Astrocyte (in vitro differentiated cells and primary cell): ENCODE data around the gene BRINP1. TPM values are rescaled to one million over a fixed set of nuclear protein-coding genes. Genes with fewer than 3 reads are reported as not detected.
A peak's percentile ranks its signal among the peaks of the same experiment; 100 is the strongest.

Source experiments
- DNase-seq: peaks from one replicate; pipeline ENCODE4 v3.0.0-alpha.2; 2010; ENCODE audit warnings: low read depth
- FAIRE-seq: peaks from 2 replicates; lab custom pipeline; 2011; peaks lifted over from hg19 to GRCh38; lab: Jason Lieb, UNC
- H2AFZ ChIP-seq: 2 replicates; pipeline ENCODE4 v1.6.0; 2012; ENCODE audit warnings: low read depth, low read length, inconsistent platforms
- H3K27ac ChIP-seq: 2 replicates; pipeline ENCODE4 v1.5.1; 2011; ENCODE audit warnings: low read depth, low read length, inconsistent platforms
- H3K27me3 ChIP-seq: 2 replicates; pipeline ENCODE4 v1.6.0; 2011; ENCODE audit warnings: low read length, inconsistent platforms; ENCODE audit not compliant: insufficient read depth
- H3K36me3 ChIP-seq: 2 replicates; pipeline ENCODE4 v1.5.1; 2011; ENCODE audit warnings: low read length, inconsistent platforms; ENCODE audit not compliant: insufficient read depth
- H3K4me1 ChIP-seq: 2 replicates; pipeline ENCODE4 v1.5.1; 2011; ENCODE audit warnings: low read length, inconsistent platforms; ENCODE audit not compliant: insufficient read depth
- H3K4me2 ChIP-seq: 2 replicates; pipeline ENCODE4 v1.6.0; 2012; ENCODE audit warnings: low read length, inconsistent platforms
- H3K4me3 ChIP-seq: 2 replicates; pipeline ENCODE4 v1.5.1; 2011; ENCODE audit warnings: low read depth, mild to moderate bottlenecking, low read length, inconsistent platforms; ENCODE audit not compliant: insufficient read depth
- H3K79me2 ChIP-seq: 2 replicates; pipeline ENCODE4 v1.6.0; 2012; ENCODE audit warnings: mild to moderate bottlenecking, low read length, inconsistent platforms; ENCODE audit not compliant: insufficient read depth
- H3K9ac ChIP-seq: 2 replicates; pipeline ENCODE4 v1.6.0; 2012; ENCODE audit warnings: mild to moderate bottlenecking, low read length, inconsistent platforms
- H3K9me3 ChIP-seq: 2 replicates; pipeline ENCODE4 v1.5.1; 2012; ENCODE audit warnings: low read depth, mild to moderate bottlenecking, low read length, inconsistent platforms; ENCODE audit not compliant: insufficient read depth
- H4K20me1 ChIP-seq: 2 replicates; pipeline ENCODE4 v1.6.0; 2012; ENCODE audit warnings: low read length, inconsistent platforms; ENCODE audit not compliant: insufficient read depth
- H3K27ac Mint-ChIP-seq: one replicate; pipeline ENCODE4 v1.8.0; 2021; ENCODE audit warnings: mild to moderate bottlenecking, mixed read lengths; ENCODE audit not compliant: unreplicated experiment
- H3K27me3 Mint-ChIP-seq: one replicate; pipeline ENCODE4 v1.8.0; 2021; ENCODE audit warnings: low read depth, mixed read lengths; ENCODE audit not compliant: unreplicated experiment
- H3K36me3 Mint-ChIP-seq: one replicate; pipeline ENCODE4 v1.8.0; 2021; ENCODE audit warnings: low read depth, mixed read lengths; ENCODE audit not compliant: unreplicated experiment
- H3K4me1 Mint-ChIP-seq: one replicate; pipeline ENCODE4 v1.8.0; 2021; ENCODE audit warnings: low read depth, mixed read lengths; ENCODE audit not compliant: unreplicated experiment
- H3K4me3 Mint-ChIP-seq: one replicate; pipeline ENCODE4 v1.8.0; 2021; ENCODE audit warnings: mild to moderate bottlenecking, moderate library complexity, mixed read lengths; ENCODE audit not compliant: unreplicated experiment
- H3K9me3 Mint-ChIP-seq: one replicate; pipeline ENCODE4 v1.8.0; 2021; ENCODE audit warnings: mild to moderate bottlenecking, mixed read lengths; ENCODE audit not compliant: unreplicated experiment
- EZH2 ChIP-seq: IDR thresholded peaks from 2 replicates; pipeline ENCODE4 v1.6.1; 2012; ENCODE audit warnings: mild to moderate bottlenecking, low read length, inconsistent platforms; ENCODE audit not compliant: insufficient read depth
- total RNA-seq: library from RNA; stranded (reverse); gene quantifications from 2 replicates; pipeline ENCODE4 v1.2.1, GENCODE V29; 2021
- TF ChIP-seq, protein P1 (sequence below): IDR thresholded peaks from 2 replicates; pipeline ENCODE4 v1.5.1; 2011; ENCODE audit warnings: low read depth, mild to moderate bottlenecking, inconsistent platforms, low read length, moderate library complexity; ENCODE audit not compliant: insufficient read depth

BRINP1 gene
- total RNA-seq, 1 donor from 2014 or later: 2.2 TPM

DNA sequence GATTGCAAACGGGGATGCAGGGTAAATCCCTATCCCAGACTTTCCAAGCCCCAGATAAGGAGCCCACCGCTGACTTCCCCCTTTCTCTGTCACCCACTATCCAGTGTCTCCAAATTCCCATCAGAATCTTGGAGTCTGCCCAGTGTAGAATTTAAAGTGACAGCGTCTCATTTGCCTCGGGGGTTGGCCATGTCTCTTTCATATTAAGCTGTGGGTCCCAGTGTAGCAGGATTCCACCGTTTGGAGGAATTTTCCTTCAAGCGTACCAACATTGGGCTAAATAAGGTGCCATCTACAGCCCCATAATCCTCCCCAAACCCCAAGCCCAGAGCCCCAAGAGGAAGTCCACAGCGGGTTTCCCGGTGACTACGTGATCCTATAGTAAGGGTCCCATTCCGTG is 1.1 kb downstream of the BRINP1 start:
- Histone ChIP-seq H3K27me3 (peaks cover 16% of the 10 kb centered on the region), H3K9me3 (no peaks in the 10 kb centered on the region), H3K79me2 (no peaks in the 10 kb centered on the region), H3K4me3 (peak overlapping the region; percentile 42), H3K36me3 (no peaks in the 10 kb centered on the region), H3K27ac (no peak overlapping the region), H3K9ac (peak overlapping the region; percentile 41), H4K20me1 (no peaks in the 10 kb centered on the region), H3K4me2 (peak overlapping the region; percentile 84), H3K4me1 (no peaks in the 10 kb centered on the region), H2AFZ (peak overlapping the region; percentile 60)
- no peak overlapping the region for H3K27ac Mint-ChIP-seq
- no peaks in the 10 kb centered on the region for H3K4me1 Mint-ChIP-seq
- FAIRE-seq: no peak
- H3K36me3 Mint-ChIP-seq: no peaks in the 10 kb centered on the region
- no peak for TF ChIP-seq EZH2
- H3K9me3 Mint-ChIP-seq: peaks cover 3% of the 10 kb centered on the region
- peak overlapping the region; percentile 90 for H3K4me3 Mint-ChIP-seq
- H3K27me3 Mint-ChIP-seq: peaks cover 24% of the 10 kb centered on the region
- no peak for DNase-seq

DNA sequence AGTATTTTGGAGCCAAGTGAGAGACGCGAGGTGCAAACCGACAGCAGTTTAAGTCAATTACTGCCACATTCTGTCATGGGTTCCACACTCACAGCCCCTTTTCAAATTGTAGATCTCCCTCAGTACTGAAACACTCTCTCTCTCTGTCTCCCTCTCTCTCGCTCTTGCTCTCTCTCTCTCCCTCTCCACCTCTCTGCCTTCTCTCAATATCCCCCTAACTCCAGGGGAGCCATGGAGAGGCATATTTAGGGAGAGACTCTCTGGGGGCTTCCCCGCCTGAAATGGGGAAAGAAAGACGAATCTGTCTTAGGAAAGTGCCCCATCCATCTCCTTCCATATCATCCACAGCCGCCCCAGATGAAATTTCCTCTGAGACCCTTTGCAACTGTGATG is 1.6 kb downstream of the BRINP1 start:
- H3K27me3 ChIP-seq: peaks cover 16% of the 10 kb centered on the region
- H3K9ac ChIP-seq: no peak overlapping the region
- Mint-ChIP-seq H3K9me3 (peaks cover 3% of the 10 kb centered on the region), H3K36me3 (no peaks in the 10 kb centered on the region), H3K4me3 (peak overlapping the region; percentile 90), H3K27me3 (peaks cover 24% of the 10 kb centered on the region), H3K27ac (no peak overlapping the region), H3K4me1 (no peaks in the 10 kb centered on the region)
- DNase-seq: no peak
- H3K79me2 ChIP-seq: no peaks in the 10 kb centered on the region
- no peaks in the 10 kb centered on the region for H4K20me1 ChIP-seq
- no peak overlapping the region for H3K4me3 ChIP-seq
- no peaks in the 10 kb centered on the region for H3K4me1 ChIP-seq
- TF ChIP-seq EZH2: no peak
- TF ChIP-seq, protein P1, sequence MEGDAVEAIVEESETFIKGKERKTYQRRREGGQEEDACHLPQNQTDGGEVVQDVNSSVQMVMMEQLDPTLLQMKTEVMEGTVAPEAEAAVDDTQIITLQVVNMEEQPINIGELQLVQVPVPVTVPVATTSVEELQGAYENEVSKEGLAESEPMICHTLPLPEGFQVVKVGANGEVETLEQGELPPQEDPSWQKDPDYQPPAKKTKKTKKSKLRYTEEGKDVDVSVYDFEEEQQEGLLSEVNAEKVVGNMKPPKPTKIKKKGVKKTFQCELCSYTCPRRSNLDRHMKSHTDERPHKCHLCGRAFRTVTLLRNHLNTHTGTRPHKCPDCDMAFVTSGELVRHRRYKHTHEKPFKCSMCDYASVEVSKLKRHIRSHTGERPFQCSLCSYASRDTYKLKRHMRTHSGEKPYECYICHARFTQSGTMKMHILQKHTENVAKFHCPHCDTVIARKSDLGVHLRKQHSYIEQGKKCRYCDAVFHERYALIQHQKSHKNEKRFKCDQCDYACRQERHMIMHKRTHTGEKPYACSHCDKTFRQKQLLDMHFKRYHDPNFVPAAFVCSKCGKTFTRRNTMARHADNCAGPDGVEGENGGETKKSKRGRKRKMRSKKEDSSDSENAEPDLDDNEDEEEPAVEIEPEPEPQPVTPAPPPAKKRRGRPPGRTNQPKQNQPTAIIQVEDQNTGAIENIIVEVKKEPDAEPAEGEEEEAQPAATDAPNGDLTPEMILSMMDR: no peak
- no peaks in the 10 kb centered on the region for H3K9me3 ChIP-seq
- H3K4me2 ChIP-seq: no peak overlapping the region
- H3K36me3 ChIP-seq: no peaks in the 10 kb centered on the region
- no peak overlapping the region for H2AFZ ChIP-seq
- H3K27ac ChIP-seq: no peak overlapping the region
- FAIRE-seq: no peak

DNA sequence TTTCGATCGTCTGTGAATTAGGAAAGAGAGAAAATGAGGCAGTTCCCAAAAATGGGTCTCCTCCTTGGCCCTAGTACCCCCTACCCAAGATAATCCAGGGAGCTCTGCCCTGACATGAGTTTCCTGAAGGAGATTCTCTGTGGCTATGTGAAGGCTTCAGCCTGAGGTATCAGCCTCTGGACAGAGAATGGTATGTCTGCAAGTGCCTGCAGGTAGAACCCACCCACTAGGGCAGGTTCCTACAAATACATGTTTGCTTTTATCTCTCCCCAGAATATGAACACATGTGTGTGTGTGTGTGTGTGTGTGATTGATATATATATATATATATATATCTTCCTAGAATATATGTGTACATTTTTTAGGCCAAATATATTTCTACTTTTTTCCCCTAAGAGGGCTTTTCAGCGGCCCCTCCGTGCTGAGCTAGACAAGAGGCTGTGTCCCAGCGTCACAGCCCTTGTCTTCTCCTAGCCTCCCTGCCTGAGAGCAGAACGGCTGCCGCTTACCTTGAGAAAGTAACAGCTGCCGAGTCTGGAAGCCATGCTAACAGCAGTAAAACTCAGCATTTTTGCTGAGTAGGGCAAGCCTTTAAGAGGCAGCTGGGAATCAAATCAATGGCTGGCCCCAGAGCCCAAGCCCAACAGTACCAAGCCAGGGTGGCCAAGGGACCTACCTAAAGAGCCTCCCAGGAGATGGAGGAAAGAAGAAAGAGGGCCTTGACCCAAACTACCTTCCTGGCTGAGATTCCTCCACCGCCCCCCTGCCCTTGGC is 2.1 kb downstream of the BRINP1 start:
- no peak overlapping the region for H3K4me3 Mint-ChIP-seq
- no peaks in the 10 kb centered on the region for H3K4me1 Mint-ChIP-seq
- H3K27ac Mint-ChIP-seq: no peak overlapping the region

More for the DNA sequence above, 2.1 kb downstream of the BRINP1 start:
- no peaks in the 10 kb centered on the region for H3K36me3 ChIP-seq
- H2AFZ ChIP-seq: no peak overlapping the region
- peaks cover 24% of the 10 kb centered on the region for H3K27me3 Mint-ChIP-seq
- H3K9me3 Mint-ChIP-seq: peaks cover 3% of the 10 kb centered on the region
- H3K9me3 ChIP-seq: no peaks in the 10 kb centered on the region
- no peak overlapping the region for H3K4me2 ChIP-seq
- H3K4me1 ChIP-seq: no peaks in the 10 kb centered on the region
- no peak overlapping the region for H3K4me3 ChIP-seq
- no peak overlapping the region for H3K9ac ChIP-seq
- no peaks in the 10 kb centered on the region for H4K20me1 ChIP-seq
- DNase-seq: no peak
- no peak overlapping the region for H3K27ac ChIP-seq
- peaks cover 16% of the 10 kb centered on the region for H3K27me3 ChIP-seq
- no peak for FAIRE-seq
- H3K79me2 ChIP-seq: no peaks in the 10 kb centered on the region
- TF ChIP-seq, protein P1: no peak
- H3K36me3 Mint-ChIP-seq: no peaks in the 10 kb centered on the region
